GM12891 (cell line): ENCODE data around the gene MIPEP.

Experiments used
- POLR2A ChIP-seq: IDR thresholded peaks from 2 replicates; pipeline ENCODE4 v1.6.1; 2011; ENCODE audit warnings: low read depth, low read length, control low read depth
- POLR2AphosphoS5 ChIP-seq: IDR thresholded peaks from 2 replicates; pipeline ENCODE4 v1.6.1; 2011; ENCODE audit warnings: low read depth, low read length, control low read depth
- POU2F2 ChIP-seq: IDR thresholded peaks from 2 replicates; pipeline ENCODE4 v1.6.1; 2011; ENCODE audit warnings: low read depth, mild to moderate bottlenecking, control low read depth, low read length, moderate library complexity
- SPI1 ChIP-seq: IDR thresholded peaks from 2 replicates; pipeline ENCODE4 v1.6.1; 2011; ENCODE audit warnings: low read depth, low read length, control low read depth
- TAF1 ChIP-seq: IDR thresholded peaks from 2 replicates; pipeline ENCODE4 v1.6.1; 2011; ENCODE audit warnings: low read depth, low read length, control low read depth

GRCh38 chr13:23850134-23850533 lies 39.1 kb downstream of the MIPEP start:
- no peak for TF ChIP-seq POLR2AphosphoS5
- no peak for TF ChIP-seq POLR2A
- TF ChIP-seq SPI1, result no peak
- no peak for TF ChIP-seq TAF1
- TF ChIP-seq POU2F2, result no peak
